Measurements from ENCODE around the gene ESR2.

DNA sequence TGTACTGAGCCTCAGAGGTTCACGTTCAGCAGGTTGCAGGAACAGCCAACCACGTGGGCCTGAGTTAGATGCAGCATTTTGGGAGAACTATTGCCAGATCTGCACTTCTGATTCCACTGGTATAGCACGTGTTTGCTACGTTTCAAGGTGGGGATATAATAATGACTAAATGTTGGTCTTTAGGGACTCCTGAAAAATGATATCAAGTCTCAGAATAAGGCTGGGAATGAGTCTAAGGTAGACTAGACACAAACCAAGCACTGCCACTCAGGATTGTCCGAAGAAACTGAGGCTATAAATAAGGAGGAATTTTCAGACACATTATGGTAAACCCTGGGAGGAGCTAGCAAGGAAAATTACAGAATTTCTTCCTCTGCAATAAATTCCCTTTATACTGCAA lies 98.1 kb downstream of the ESR2 start:
- TF ChIP-seq, protein P1, sequence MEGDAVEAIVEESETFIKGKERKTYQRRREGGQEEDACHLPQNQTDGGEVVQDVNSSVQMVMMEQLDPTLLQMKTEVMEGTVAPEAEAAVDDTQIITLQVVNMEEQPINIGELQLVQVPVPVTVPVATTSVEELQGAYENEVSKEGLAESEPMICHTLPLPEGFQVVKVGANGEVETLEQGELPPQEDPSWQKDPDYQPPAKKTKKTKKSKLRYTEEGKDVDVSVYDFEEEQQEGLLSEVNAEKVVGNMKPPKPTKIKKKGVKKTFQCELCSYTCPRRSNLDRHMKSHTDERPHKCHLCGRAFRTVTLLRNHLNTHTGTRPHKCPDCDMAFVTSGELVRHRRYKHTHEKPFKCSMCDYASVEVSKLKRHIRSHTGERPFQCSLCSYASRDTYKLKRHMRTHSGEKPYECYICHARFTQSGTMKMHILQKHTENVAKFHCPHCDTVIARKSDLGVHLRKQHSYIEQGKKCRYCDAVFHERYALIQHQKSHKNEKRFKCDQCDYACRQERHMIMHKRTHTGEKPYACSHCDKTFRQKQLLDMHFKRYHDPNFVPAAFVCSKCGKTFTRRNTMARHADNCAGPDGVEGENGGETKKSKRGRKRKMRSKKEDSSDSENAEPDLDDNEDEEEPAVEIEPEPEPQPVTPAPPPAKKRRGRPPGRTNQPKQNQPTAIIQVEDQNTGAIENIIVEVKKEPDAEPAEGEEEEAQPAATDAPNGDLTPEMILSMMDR (IDR thresholded peaks at IDR 0.05), result no peak
- no peak for TF ChIP-seq EP300 (IDR thresholded peaks at IDR 0.05)
- TF ChIP-seq POLR2A (IDR thresholded peaks at IDR 0.05), result no peak
